ENCODE results near the gene KAZN.

KAZN gene

DNA sequence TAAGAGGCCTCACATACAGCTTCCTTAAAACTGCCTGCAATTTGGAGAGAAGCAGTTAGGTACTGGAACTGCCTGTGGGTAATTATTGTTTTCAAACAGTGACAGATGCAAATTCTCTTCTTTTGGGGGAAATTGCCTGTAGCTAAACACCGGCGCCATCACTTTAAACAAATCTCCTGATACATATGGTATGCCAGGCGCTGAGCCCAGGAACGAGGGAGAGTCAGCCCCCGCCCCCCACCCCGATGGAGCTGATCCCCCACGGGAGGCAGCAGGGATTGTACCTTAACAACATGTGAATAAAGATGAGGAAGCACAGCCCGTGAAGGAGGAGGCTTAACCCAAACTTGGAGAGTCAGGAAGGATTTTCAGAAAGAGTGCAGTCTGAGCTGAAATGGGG lies 562.1 kb downstream of the KAZN start:
- no peak for DNase-seq (ENCODE audit: low spot score)

GRCh38 chr1:15167386-15167785 lies 568.9 kb downstream of the KAZN start:
- DNase-seq (ENCODE audit: low spot score), result no peak
